AG04450 (cell line): ENCODE measurements around the gene LCORL. TPM values are rescaled to one million over a fixed set of nuclear protein-coding genes. Genes with fewer than 3 reads are reported as not detected.

Experiments
- CTCF ChIA-PET: fragments of 300-600, 350-600 bp; formaldehyde crosslinking; extraction: SDS; loops from one replicate; lab custom pipeline; 2022; ENCODE audit warnings: antibody characterized with exemption, inconsistent platforms; lab: Charles Lee
- POLR2A ChIA-PET: fragments of 350-600 bp; formaldehyde crosslinking; extraction: SDS; loops from one replicate; lab custom pipeline; 2021; ENCODE audit warnings: antibody characterized with exemption, inconsistent platforms; lab: Yijun Ruan, JAX
- DNase-seq: peaks from one replicate; pipeline ENCODE4 v3.0.0-alpha.2; 2011; ENCODE audit warnings: low read depth, low spot score
- H3K27ac ChIP-seq: one replicate; pipeline ENCODE4 v1.5.1; 2012; ENCODE audit warnings: low read depth, low read length, control low read depth
- H3K27me3 ChIP-seq: one replicate; pipeline ENCODE4 v1.6.0; 2012; ENCODE audit warnings: low read length; ENCODE audit not compliant: control insufficient read depth, insufficient read depth
- H3K4me3 ChIP-seq: 2 replicates; pipeline ENCODE4 v1.5.1; 2011; ENCODE audit warnings: mild to moderate bottlenecking, low read depth, low read length, control low read depth
- H3K9me3 ChIP-seq: 2 replicates; pipeline ENCODE4 v1.5.1; 2012; ENCODE audit warnings: low read length; ENCODE audit not compliant: control insufficient read depth, insufficient read depth
- polyA plus RNA-seq: library from polyadenylated mRNA; depleted of rRNA; stranded (reverse); fragments of >200 nt; gene quantifications from 2 replicates; pipeline ENCODE4 v1.2.3, GENCODE V29; 2011
- TF ChIP-seq, protein P1 (sequence below): IDR thresholded peaks from 2 replicates; pipeline ENCODE4 v1.5.1; 2011; ENCODE audit warnings: low read depth, low read length, control low read depth, inconsistent platforms

LCORL gene
- polyA plus RNA-seq, 1 experiment: 7.2 TPM

DNA sequence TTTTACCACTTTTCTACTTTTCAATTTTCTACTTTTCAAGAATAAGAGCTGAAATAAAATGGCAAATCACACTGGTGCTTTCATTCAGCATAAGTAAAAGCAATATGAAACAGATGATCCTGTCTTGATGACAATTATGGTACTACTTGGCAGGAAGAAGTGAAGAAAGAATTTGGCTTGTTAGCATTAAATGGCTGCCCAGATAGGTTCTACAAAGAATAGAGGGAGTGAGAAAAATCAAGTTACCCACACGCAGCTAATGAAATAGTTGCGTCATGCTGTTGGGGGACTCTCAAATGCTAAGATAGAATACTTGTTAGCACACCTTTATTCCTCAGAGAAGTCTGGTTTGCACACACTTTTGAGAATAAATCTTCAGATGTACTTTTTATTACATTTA is 12.5 kb upstream of the LCORL start:
- H3K27me3 ChIP-seq: peaks cover 5% of the 10 kb centered on the region
- TF ChIP-seq, protein P1, sequence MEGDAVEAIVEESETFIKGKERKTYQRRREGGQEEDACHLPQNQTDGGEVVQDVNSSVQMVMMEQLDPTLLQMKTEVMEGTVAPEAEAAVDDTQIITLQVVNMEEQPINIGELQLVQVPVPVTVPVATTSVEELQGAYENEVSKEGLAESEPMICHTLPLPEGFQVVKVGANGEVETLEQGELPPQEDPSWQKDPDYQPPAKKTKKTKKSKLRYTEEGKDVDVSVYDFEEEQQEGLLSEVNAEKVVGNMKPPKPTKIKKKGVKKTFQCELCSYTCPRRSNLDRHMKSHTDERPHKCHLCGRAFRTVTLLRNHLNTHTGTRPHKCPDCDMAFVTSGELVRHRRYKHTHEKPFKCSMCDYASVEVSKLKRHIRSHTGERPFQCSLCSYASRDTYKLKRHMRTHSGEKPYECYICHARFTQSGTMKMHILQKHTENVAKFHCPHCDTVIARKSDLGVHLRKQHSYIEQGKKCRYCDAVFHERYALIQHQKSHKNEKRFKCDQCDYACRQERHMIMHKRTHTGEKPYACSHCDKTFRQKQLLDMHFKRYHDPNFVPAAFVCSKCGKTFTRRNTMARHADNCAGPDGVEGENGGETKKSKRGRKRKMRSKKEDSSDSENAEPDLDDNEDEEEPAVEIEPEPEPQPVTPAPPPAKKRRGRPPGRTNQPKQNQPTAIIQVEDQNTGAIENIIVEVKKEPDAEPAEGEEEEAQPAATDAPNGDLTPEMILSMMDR: no peak
- no peak for DNase-seq
- H3K9me3 ChIP-seq: no peaks in the 10 kb centered on the region
- H3K27ac ChIP-seq: no peak overlapping the region
- CTCF ChIA-PET: no interaction called here
- no peak overlapping the region for H3K4me3 ChIP-seq
- POLR2A ChIA-PET: no interaction called here

DNA sequence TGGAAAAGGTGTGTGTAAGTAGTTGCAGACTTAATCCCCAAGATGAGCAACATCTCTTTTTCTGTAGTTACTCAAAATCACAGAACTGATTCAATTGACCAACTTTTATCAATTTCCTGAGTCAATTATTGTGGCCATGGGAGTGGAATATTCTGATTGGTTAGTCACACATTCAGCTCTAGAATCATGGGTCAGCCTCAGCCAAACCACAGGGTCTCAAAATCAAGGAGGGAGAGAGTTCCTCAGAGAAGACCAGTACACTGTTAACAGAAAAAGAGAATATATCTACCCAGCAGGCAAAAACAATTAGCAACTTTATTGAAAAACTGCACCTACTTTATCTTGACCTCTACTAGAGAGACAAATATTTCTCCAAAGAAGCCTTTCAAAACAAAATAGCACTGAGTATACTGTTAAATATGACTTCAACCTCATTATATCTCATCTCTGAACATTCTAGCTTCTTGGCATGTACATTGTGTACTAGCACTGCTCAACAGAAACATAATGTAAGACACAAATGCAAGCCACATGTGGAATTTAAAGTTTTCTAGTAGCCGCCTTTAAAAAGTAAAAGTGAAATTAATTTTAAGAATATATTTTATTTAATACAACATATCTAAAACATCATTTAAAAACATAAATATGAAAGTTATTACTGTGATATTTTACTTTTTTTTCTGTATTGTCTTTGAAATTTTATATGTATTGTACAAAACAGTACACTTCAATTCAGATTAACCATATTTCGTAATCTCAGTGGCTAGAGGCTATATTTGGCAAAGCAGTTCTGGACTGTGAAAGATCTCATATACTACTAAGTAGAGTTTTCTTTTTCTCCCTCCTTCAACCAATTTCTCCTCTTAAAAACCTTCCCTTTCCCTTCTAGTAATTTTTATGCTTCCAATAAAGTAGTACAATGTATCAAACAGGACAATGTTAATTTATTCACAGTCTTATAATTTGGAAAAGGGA is 11.8 kb upstream of the LCORL start:
- no peaks in the 10 kb centered on the region for H3K9me3 ChIP-seq
- DNase-seq: no peak
- no peak overlapping the region for H3K4me3 ChIP-seq
- CTCF ChIA-PET: interaction anchor here (0.6 kb wide), 1 partner anchor 709 kb away, joined by 10 read pairs; no protein-coding TSS in a partner anchor
- POLR2A ChIA-PET: no interaction called here
- TF ChIP-seq, protein P1: no peak
- H3K27me3 ChIP-seq: peaks cover 5% of the 10 kb centered on the region
- H3K27ac ChIP-seq: no peak overlapping the region

DNA sequence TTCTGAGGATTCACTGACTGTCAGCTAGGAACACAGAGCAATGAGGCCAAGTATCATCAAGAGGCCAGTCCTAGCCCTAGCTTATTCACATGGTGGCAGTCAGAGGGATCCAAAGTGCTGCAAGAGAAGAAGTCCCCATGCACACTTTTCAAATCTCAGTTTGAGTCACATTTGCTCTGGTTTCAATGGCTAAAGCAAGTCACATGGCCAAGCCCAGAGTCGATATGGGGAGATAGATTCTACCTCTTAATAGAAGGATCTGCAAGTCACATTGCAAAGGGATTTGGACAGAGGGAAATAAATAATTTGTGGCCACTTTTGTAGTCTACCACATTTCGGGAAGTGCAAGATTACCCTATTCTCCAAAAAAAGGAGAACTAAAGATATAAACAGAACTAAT is 3.7 kb upstream of the LCORL start:
- CTCF ChIA-PET: interaction anchor here (0.6 kb wide), 1 partner anchor 480 kb away, joined by 3 read pairs; no protein-coding TSS in a partner anchor

DNA sequence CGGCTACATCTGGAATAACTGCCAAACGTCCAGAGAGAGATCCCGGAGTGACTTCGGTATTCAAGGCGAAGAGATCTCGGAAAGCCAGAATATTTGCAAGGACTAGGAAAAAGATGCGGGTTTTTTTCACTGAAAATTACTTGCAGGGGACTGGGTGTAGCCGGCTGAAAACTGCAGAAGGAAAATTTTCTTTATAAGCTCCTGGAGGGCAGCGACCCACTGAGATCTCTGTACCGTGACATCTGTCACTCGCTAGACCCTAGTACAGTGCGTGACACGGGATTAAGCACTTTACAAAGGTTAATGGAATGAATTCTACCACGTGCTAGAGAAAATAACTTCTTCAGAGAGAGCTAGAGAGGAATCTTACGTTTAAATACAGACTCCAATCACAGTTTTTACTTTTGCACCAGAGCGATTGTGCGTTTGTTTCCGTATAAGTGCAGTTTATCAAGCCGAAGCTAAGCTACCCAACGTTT is 1.1 kb upstream of the LCORL start:
- no peak for DNase-seq
- Histone ChIP-seq H3K27ac (peak overlapping the region; percentile 13), H3K9me3 (no peaks in the 10 kb centered on the region; the same call in 1 of the 2 replicates), H3K27me3 (peaks cover 6% of the 10 kb centered on the region), H3K4me3 (peak overlapping the region; percentile 92)
- TF ChIP-seq, protein P1: no peak
- ChIA-PET POLR2A (interaction anchor here (0.7 to 1.4 kb wide), 3 partner anchors 22 to 473 kb away, joined by 3 to 5 read pairs (median 3); partner anchors contain the start of gene DCAF16), CTCF (interaction anchor here (0.6 to 1.5 kb wide), 3 partner anchors 58 to 474 kb away, joined by 4 to 11 read pairs (median 6); no protein-coding TSS in a partner anchor)

More for the DNA sequence above, 3.7 kb upstream of the LCORL start:
- Histone ChIP-seq H3K27me3 (peaks cover 6% of the 10 kb centered on the region), H3K9me3 (no peaks in the 10 kb centered on the region; the same call in 1 of the 2 replicates), H3K27ac (no peak overlapping the region), H3K4me3 (no peak overlapping the region)
- TF ChIP-seq, protein P1: no peak
- POLR2A ChIA-PET: no interaction called here
- DNase-seq: no peak

DNA sequence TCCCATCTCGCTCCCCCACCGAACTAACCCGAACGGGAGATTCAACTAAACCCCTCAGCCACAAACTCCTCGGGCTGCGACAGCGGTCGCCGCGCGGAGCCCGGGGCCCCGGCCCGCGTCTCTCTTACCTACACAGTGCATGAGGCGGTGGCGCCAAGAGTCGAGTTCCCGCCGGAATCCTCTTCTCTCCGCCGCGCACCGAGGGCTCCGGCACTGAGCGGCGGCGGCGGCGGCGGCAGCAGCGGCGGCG is 160 bp downstream of the LCORL start:
- Histone ChIP-seq H3K27me3 (peaks cover 6% of the 10 kb centered on the region), H3K27ac (peak overlapping the region; percentile 77), H3K9me3 (no peaks in the 10 kb centered on the region; the same call in 1 of the 2 replicates), H3K4me3 (peak overlapping the region; percentile 92)
- TF ChIP-seq, protein P1: no peak
- no peak for DNase-seq
- CTCF ChIA-PET: no interaction called here
- POLR2A ChIA-PET: no interaction called here
